Stimulated activated naive CD4-positive, alpha-beta T cell treated with Interleukin-2 at 50 U/mL for 16 hours (primary cell): ENCODE results near the gene RREB1.

ENCODE experiments used
- DNase-seq: peaks from one replicate; lab custom pipeline; 2025; lab: John Stamatoyannopoulos, UW

Gene RREB1

GRCh38 chr6:7122684-7123083 is 14.9 kb downstream of the RREB1 start:
- DNase-seq: no peak

GRCh38 chr6:7124114-7124513 is 16.4 kb downstream of the RREB1 start:
- no peak for DNase-seq

GRCh38 chr6:7124636-7125035 is 16.9 kb downstream of the RREB1 start:
- no peak for DNase-seq

GRCh38 chr6:7125290-7125689 is 17.5 kb downstream of the RREB1 start:
- DNase-seq: no peak

- DNase-seq: no peak
Measured at GRCh38 chr6:7126754-7127153, 19.0 kb downstream of the RREB1 start.

GRCh38 chr6:7127680-7128079 is 19.9 kb downstream of the RREB1 start:
- no peak for DNase-seq

GRCh38 chr6:7129360-7129759 is 21.6 kb downstream of the RREB1 start:
- DNase-seq: no peak

GRCh38 chr6:7129784-7130569 is 22.2 kb downstream of the RREB1 start:
- DNase-seq: peak; percentile 22

- DNase-seq: no peak
Measured at GRCh38 chr6:7131390-7131789, 23.6 kb downstream of the RREB1 start.

GRCh38 chr6:7132398-7133035 is 24.8 kb downstream of the RREB1 start:
- no peak for DNase-seq

- no peak for DNase-seq
Measured at GRCh38 chr6:7134999-7135745, 27.4 kb downstream of the RREB1 start.

GRCh38 chr6:7135755-7136154 is 28.0 kb downstream of the RREB1 start:
- no peak for DNase-seq

- no peak for DNase-seq
Measured at GRCh38 chr6:7136859-7137334, 29.1 kb downstream of the RREB1 start.

GRCh38 chr6:7137335-7138045 is 29.7 kb downstream of the RREB1 start:
- peak; percentile 61 for DNase-seq

- DNase-seq: no peak
Measured at GRCh38 chr6:7138046-7138531, 30.3 kb downstream of the RREB1 start.

- no peak for DNase-seq
Measured at GRCh38 chr6:7138921-7139358, 31.2 kb downstream of the RREB1 start.

GRCh38 chr6:7139835-7140470 is 32.2 kb downstream of the RREB1 start:
- DNase-seq: no peak

- DNase-seq: peak; percentile 83
Measured at GRCh38 chr6:7140631-7141378, 33.0 kb downstream of the RREB1 start.

- no peak for DNase-seq
Measured at GRCh38 chr6:7142228-7142801, 34.6 kb downstream of the RREB1 start.

- no peak for DNase-seq
Measured at GRCh38 chr6:7142918-7143475, 35.2 kb downstream of the RREB1 start.
